C4-2B (cell line): ENCODE measurements around the gene RPRD1A.

Source experiments
- CTCF ChIP-seq: fragments of 450-650 bp; conservative IDR thresholded peaks from 2 replicates; pipeline ENCODE4 v1.5.1; 2017; ENCODE audit warnings: mild to moderate bottlenecking
- ZFX ChIP-seq: fragments of 450-650 bp; IDR thresholded peaks from 2 replicates; pipeline ENCODE4 v1.6.1; 2017

DNA sequence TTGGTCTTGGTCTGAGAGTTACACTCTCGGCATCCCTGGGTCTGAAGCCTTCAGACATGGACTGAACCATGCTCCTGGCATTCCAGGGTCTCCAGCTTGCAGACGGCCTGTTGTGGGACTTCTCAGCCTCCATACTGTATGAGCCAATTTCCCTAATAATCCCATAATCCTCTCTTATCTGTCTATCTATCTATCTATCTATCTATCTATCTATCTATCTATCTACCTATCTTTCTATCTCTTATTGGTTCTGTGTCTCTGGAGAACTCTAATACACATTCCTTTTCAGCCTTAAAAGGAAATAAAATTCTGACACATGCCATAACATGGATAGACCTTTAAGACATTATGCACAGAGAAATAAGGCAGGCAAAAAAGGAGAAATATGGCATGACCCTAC, 37.4 kb upstream of the RPRD1A start:
- TF ChIP-seq CTCF (no peak), ZFX (no peak)
